Measurements from ENCODE around the gene WNT9B.

DNA sequence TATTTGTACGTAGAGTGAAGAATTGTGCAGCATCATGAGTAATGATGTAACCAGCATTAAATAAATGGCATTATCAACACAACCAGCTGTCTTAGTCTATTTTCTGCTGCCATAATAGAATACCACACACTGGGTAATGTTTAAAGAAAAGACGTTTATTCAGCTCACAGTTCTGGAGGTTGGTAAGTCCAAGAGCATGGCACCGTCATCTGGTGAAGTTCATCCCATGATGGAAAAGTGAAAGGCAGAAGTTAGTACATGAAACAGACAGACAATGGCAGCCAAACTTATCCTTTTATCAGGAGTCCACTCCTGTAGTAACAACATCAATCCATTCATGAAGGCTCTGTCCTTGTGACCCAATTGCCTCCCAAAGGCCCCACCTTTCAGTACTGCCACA is 65.2 kb downstream of the WNT9B start:
- TF ChIP-seq, protein P1, sequence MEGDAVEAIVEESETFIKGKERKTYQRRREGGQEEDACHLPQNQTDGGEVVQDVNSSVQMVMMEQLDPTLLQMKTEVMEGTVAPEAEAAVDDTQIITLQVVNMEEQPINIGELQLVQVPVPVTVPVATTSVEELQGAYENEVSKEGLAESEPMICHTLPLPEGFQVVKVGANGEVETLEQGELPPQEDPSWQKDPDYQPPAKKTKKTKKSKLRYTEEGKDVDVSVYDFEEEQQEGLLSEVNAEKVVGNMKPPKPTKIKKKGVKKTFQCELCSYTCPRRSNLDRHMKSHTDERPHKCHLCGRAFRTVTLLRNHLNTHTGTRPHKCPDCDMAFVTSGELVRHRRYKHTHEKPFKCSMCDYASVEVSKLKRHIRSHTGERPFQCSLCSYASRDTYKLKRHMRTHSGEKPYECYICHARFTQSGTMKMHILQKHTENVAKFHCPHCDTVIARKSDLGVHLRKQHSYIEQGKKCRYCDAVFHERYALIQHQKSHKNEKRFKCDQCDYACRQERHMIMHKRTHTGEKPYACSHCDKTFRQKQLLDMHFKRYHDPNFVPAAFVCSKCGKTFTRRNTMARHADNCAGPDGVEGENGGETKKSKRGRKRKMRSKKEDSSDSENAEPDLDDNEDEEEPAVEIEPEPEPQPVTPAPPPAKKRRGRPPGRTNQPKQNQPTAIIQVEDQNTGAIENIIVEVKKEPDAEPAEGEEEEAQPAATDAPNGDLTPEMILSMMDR (IDR thresholded peaks at IDR 0.05) = no peak
- TF ChIP-seq POLR2A (IDR thresholded peaks at IDR 0.05) = no peak

Measured in uterus (tissue), 2 donors.